Frontal cortex (tissue), 4 donors: ENCODE data around the gene FOXN3. TPM values are rescaled to one million over a fixed set of nuclear protein-coding genes. Genes with fewer than 3 reads are reported as not detected.
"Not testable (repeated sequence)": the region's sequence is repeated elsewhere in the genome, so short reads cannot be mapped to it uniquely, and the experiment has no call there.

ENCODE experiments used
- DNase-seq, 2 donors: peaks; one replicate each; pipeline ENCODE4 v3.0.0; 2012; ENCODE audit warnings: low spot score in 2 of 2
- FAIRE-seq: peaks from 2 replicates; lab custom pipeline; 2012; peaks lifted over from hg19 to GRCh38; lab: Jason Lieb, UNC
- total RNA-seq: library from RNA; depleted of rRNA; stranded (reverse); fragments of >200 nt; gene quantifications from one replicate; pipeline ENCODE4 v1.2.3, GENCODE V29; 2014
- donor health status: control.
- donor health status: control.
- donor health status: control.

FOXN3 gene
- total RNA-seq, 1 donor from 2014 or later = 24.1 TPM

DNA sequence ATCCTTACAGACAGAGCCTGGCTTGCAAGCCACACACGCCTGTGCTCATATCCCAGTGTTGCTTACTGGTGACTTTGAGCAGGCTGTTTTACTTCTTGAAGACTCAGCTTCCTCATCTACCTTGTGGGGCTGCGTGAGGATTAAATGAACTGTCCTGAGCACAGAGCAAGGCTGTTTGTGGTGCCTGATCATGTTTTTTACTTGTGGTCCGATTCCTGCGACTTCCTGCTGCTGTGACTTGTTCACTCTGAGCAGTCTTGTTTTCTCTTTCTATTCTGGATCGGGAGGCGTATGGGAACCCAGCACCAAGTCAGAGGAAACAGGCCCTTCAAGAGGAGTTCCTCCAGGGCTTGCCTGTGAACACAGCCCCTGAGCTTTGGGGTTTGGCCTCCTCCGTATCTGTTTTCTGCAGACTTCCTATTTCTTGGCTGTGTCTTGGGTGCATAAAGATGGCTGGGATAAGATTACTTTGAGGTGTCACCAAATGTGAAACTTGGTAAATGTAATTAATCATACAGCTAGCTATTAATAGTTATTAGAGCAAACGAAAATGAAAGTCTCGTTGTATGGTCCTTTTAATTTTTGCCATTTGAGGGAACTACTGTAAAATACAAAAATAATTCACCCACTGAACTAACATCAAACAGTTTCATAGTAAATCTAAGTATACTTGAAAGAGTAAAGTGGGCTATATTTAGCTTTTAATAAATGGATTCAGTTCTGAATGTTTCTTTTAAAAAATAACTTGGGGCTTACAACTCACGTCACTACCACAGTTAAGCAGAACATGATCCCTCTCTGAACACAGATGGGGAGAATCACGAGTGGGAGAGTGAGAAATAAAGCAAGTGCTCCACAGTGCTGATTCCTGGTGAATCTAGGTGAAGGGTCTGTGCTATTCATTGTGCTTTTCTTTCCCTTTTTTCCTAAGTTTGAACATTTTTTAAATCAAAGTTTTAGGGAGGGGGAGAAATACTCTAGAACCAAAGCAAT, 251.5 kb downstream of the FOXN3 start:
- FAIRE-seq (no peak), DNase-seq (no peak)

DNA sequence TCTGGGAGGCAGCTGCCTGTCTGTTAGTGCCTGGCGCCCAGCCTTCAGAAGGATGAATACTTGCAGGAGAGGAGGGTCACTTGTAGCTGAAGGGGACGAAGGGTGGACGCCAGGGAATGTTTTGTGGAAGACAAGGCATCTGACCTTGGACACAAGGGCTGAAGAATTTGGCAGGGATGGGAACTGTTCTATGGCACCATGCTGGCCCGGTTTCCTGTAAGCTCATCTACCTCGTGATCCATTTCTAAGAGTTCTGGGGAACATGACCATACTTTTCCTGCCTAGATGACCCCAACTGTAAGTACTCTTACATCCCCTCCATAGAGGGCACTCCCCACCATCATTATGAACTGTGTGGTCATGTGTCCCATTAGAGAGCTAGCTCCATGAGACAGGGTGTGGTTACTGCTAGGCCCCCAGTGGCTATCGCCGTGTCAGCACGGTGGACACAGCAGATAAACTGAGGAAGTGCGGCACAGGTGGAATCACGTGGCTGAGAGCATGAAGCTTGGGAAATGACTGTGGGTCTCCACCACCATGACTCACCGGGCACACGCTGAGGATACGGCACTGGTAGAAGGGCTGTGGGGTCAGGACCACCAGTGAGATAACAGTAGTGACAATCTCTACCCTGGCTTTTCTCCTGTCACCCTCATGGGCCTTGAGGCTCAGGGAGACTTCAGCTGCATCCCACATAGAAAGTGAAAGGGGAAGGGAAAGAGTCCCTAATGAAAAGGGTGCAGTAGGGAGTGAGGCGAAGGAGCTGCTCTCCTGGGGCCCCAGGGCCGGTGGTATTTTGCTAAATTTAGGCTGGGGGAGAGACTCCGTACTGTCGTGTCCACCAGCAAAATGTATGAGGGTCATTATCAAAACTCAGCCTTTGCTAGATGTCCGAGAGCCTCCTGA, 252.6 kb downstream of the FOXN3 start:
- no peak for FAIRE-seq

DNA sequence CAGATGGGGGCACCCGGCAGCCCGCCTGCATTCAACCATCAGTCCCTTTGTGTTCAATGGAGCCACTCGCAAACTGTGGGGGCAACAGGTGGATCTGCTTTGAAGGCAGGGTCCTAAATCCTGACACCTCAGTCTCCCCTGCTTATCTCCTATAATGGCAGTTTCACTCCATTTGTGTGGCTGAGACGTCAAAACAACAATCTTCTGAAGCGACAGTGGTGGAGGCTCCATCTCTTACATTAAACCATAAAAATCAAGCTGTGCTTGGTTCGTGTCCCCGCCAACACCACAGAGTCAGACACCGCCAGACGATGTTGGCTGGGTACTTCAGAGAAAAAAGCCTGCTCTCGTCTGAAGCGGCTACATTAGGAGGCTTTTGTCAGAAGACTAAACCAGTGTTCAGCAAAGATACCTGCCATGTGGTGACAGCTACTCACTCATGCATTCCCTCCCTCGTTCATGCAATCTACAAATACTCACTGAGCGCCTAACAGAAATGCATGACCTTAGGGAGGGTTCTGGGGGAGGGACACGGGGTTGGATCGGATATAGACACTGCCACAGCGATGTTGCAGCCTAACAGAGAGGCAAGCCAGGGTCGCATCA, 253.9 kb downstream of the FOXN3 start:
- no peak for DNase-seq
- FAIRE-seq = no peak

More for the DNA sequence above, 252.6 kb downstream of the FOXN3 start:
- DNase-seq = no peak

DNA sequence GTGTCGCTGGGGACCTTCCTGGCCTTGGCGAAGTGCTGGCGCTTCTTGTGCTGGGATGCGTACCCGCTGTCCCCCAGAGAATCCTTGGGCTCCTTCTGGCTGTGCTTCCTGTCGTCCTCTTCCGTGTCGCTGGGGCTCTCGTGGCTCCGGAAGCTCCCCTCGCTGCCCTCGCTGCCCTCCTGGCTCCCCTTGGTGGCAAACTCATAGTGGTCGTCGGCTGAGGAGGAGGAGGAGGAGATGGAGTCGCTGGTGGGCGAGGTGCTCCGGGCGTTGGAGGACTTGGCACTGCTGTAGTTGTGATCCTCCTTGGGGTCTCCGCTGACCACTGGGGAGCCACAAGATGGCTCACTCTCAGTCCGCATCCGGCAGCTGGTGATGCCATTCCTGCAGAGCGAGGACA, 254.4 kb downstream of the FOXN3 start:
- DNase-seq = no peak

DNA sequence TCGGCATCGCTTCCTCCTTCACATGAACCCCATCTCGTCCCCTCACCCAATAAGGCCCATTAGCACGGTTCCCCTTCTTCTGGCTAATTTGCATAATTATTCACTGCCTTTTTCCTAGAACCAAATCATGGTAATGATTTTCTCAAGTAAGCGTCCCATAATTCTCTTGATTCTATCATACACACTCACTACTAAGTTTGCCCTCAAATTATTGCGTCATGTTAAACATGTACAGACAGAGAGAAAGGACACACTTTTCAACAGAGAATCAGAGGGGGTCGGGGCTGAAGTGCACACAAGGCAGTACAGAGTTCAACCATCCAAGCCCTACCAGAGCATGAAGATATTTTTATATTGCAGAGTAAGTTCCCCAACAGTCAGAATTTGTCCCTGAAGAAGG, 256.6 kb downstream of the FOXN3 start:
- FAIRE-seq = no peak
- DNase-seq = no peak

More for the DNA sequence above, 254.4 kb downstream of the FOXN3 start:
- FAIRE-seq = no peak

DNA sequence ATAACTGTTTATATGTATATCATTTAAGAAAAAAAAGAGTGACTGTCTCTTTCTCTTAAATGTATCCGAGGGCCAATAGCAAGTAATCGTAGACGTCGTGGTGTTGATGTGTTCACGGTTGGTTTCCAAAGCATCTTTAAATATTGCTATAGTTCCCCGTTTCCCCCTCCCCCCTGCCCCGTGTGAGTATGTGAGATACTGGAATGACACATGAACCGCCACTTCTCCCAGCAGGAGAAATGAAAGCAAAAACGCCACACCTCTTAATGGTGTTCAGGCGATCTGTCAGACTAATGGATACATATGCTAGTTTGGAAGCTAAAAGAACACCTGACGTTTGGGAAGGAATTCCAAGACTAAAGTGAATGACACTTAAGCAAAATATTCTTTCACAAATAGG, 258.3 kb downstream of the FOXN3 start:
- no peak for DNase-seq
- FAIRE-seq = no peak

DNA sequence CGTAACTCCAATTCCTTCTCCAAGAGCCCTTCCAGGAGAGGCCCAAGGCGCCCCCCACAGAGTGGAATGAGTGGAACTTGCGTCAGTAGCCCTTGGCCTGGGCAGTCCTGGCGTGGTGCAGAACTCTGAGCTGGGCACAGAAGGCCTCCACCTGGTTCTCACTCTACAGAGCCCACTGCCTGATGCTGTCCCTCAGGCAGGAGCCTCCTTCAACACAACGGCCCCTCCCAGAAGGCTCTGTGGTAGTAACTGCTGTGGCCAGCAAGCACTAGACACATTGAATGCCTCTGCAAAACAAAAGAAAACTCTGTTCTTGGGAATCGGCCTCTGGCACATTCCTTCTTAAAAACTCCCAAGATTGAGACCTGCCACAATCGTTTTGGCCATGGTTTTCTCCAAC, 258.9 kb downstream of the FOXN3 start:
- DNase-seq, FAIRE-seq: not testable (repeated sequence)

DNA sequence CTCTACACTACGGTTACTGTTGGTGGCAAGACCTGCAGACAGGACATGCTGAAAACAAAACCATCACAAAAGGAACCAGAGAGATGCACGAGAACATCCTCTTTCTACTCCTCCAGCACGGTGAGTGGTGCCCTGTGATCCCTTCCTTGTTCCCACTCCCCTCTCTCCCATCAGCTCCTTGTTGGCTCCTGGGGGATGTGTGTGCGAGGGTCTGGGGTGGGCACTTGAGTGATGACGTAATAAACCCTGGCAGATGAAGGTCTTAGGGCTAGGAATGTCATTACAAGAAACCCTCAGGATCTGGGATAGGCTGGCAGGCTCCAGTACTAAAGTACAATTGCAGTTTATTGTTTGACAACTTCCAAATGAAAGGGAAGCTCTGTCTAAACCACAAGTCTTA, 261.5 kb downstream of the FOXN3 start:
- no peak for DNase-seq
- no peak for FAIRE-seq

DNA sequence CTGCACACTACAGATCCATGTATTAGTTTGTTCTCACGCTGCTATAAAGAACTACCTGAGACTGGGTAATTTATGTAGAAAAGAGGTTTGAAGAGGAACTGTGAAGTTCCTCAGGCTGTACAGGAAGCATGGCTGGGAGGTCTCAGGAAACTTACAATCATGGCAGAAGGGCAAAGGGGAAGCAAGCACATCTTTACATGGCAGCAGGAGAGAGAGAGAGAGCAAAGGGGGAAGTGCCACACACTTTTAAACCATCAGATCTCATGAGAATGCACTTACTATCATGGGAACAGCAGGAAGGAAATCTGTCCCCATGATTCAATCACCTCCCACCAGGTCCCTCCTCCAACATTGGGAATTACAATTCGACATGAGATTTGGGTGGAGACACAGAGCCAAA, 265.3 kb downstream of the FOXN3 start:
- not testable (repeated sequence) for FAIRE-seq, DNase-seq

DNA sequence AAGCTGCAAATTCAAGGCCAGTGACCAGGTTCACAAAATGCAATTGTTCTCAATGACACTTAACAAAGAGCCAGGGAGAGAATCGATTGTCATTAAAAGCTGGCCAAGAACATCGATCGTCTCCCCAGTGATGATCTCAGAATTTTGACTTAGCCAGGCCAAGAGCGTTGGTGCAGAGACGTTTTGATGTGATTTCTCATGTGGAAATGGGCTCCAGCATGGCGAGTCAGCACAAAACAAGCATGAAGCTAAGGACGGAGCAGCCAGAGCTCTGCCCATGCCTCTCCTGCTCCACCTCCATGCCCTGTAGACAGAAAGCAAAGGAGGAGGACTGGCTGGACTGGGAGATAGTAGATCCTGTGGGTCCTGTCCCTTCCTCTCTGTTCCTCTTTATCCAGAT, 270.8 kb downstream of the FOXN3 start:
- DNase-seq (no peak), FAIRE-seq (no peak)

DNA sequence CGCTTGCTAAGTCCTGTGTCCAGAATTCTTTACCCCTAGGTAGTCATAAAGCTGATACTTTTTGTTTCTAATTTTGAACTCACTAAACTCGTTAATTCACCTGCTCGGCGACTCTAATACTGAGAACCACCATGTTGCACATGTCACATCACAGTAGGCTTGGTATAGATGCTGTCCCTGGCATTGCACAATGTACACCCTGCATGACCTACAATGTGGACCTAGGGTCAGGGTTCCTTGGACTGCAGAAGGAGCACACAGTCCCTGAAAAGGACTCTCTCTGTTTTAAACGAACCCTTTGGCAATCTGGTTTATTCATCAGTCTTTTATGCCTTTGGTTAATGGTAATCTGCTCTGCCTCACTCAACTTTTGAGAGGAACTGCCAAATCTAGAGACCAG, 272.4 kb downstream of the FOXN3 start:
- FAIRE-seq (no peak), DNase-seq (no peak)

DNA sequence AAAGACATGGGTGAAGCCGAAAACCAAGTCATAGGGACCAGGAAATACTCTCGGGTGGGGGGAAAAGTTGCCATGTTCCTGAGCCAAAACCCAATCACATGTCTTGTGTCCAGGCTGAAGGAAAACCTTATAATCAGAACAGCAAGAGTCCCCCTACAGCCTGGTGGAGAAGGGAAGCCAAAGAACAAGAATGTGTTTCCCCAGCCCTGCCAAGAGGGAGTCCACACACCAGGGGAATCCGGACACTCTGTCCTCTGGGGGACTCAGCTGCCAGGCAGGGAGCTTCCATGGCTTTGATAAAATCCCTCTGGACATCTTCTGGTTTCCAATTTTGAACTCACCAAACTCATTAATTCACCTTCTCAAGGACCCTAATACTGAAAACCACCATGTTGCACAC, 273.0 kb downstream of the FOXN3 start:
- FAIRE-seq (no peak), DNase-seq (no peak)

DNA sequence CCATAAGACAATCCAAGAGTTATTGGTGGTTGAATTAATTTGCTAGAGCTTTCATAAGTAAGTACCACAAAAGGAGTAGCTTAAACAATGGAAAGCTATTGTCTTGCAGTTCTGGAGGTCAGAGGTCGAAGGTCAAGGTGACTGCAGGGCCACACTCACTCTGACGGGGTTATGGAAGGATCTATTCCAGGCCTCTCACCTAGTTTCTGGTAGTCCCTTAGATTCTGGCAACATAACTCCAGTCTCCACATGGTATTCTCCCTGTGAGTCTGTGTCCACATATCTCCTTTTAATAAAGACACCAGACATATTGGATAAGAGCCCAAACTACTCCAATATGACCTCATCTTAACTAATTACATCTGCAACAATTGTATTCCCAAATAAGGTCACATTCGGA, 273.4 kb downstream of the FOXN3 start:
- DNase-seq (no peak), FAIRE-seq (no peak)

DNA sequence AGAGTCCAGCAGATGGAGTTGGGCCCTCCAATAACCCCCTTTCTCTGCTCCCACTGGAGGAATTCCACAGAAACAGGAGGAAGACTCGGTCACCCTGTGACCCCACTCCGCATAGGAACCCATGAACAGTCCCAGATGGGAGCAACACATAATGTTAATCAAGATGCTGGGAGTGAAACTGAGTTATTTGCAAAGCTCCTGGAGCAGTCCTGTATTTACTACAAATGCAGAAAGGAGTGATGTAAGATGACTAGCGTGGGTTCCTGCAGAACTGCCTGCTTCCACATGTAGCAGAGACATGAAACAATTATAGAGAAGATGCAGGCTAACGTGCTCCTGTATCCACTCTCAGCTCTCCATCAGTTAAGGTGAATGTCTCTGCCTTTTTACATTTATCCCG, 274.7 kb downstream of the FOXN3 start:
- FAIRE-seq (no peak), DNase-seq (no peak)

DNA sequence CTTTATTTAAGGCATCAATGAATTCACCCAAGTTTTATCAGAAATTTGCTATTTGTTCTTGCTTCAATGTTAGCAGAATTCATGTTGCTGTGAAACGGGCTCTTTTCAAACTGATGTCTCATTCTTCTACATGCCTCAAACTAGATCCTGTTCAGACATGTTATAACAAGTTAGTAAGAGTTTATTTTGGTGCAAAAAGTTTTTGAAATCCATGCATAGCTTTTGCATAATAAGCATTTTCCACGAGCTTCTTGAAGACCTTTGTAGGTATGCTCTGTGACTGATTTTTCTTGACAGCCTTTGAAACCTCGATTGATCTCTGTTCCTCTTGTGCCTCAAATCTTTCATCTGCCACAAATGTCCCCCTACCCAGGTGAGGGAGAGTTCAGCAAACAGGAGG, 275.2 kb downstream of the FOXN3 start:
- DNase-seq (no peak), FAIRE-seq (no peak)

DNA sequence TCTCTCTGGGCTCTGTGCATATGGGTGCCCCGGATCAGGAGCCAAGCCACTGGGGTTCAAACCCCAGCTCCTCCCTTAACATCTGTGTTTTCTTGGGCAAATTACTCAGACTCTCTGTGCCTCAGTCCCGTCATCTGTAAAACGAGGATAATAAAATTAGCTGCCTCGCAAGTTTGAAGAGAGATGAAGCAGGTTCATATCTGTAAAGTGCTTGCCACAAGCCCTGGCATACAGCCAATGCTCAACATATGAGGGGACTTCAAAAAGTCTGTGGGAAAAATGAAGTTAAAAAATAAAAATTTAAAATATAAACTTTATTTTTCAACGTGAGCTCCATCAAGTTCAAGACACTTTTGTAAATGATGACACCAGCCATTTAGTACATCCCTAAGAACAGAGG, 276.7 kb downstream of the FOXN3 start:
- no peak for FAIRE-seq

DNA sequence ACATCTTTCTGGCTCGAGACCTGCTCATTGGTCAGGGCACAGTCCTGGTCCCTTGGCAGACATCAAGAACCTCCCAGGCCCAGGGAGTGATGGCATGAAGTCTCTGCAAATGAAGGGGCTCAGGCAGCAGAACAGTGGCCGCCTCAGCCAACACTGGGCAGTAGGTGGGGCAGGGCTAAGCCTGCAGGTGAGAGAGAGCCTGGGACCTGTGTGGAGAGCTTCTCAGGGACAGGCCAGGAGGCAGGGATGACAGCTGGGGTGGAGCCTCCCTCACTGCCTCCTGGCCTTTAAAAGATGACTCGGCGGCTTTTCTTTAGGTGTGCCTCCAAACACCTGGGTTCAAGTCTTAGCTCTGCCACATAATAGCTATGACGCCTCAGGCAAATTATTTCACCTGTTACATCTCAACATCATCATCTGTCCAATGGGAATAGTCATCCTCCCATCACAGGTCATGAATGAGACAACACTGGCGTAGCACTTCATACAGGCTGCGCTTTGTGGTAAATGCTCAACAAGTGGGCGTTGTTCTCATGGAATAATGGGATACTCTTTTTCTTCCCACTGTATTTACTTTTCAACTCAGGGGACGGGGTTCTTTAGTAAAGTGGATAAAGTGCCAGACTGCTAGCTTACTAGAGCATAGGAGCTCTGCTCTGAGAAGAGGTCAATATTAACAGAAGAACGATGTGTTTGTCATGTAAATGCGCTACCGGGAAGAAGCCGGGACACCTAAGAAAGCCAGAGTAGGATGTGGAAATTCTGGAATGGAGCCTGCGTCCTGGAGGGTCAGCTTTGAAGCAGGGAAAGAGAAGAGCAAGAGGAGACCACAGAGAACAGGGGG, 277.4 kb downstream of the FOXN3 start:
- DNase-seq (no peak), FAIRE-seq (no peak)

More for the DNA sequence above, 276.7 kb downstream of the FOXN3 start:
- no peak for DNase-seq

DNA sequence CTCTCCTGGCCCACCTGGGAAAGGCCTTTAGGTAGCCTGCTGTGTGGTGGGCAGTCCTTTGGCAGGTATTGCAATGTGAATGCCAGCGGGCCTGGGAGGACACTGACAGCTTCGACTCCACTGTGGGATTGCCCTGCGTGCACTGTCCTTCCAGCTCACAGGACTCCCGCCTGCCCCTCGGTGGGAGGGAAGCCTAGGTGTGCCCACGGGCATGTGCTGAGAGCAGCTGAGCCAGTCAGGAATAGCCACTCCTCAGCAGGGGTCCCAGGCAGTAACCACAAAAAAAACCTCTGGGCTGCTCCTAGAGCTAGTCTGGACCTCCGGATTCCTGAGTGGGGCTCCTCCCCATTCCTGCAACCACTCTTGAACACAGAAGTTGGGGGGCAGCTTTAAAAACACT, 278.2 kb downstream of the FOXN3 start:
- FAIRE-seq (no peak), DNase-seq (no peak)

DNA sequence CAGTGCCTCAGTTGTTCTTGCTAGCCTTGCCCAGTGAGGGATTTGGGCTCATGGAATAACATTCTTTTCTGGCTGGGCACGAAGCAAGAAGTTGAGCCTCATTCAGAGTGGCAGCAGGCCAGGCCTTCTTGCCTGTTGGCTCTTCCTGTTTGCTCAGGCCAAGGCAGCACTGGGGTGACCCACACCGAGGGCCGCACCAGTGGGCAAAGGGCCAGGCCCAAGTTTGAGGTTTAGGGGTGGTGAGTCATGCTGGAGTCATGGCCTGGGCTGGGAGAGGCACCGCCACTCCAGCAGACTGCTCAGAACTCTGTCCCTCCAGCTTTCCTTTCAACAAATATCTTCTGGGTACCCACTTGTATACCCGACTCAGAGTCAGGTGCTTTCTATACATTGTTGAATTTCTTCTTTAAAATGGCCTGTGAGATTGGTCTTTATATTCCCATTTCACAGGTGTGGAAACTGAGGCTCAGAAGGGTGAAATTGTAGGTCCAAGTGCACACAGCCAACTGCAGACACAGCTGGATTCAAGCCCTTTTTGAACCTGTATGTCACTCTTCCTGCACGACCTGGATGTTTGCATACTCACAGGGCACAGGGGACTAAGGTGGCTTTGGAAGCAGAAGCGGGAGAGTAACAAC, 279.4 kb downstream of the FOXN3 start:
- FAIRE-seq (no peak), DNase-seq (no peak)
